CD14-positive monocyte (primary cell): ENCODE results near the gene CNGB1. TPM values are rescaled to one million over a fixed set of nuclear protein-coding genes. Genes with fewer than 3 reads are reported as not detected.

Source experiments
- DNase-seq, 3 donors: peaks; one replicate each; pipeline ENCODE4 v3.0.0-alpha.2; 2011 to 2022
- H2AFZ ChIP-seq: 2 replicates; pipeline ENCODE4 v1.6.0; 2012; ENCODE audit warnings: mild to moderate bottlenecking, low read depth, low read length, inconsistent platforms; ENCODE audit not compliant: insufficient read depth, poor library complexity, severe bottlenecking
- H3K27ac ChIP-seq, 2 donors: 1 replicate in 1 of 2; 2 replicates in 1 of 2; pipeline ENCODE4 v1.5.1; 2012 to 2013; ENCODE audit warnings: low read length in 2 of 2, control low read depth in 1 of 2, inconsistent platforms in 1 of 2, low read depth in 1 of 2, mild to moderate bottlenecking in 1 of 2
- H3K27me3 ChIP-seq, 2 donors: one replicate each; pipeline versions ENCODE4 v1.6.0 to v1.6.1; 2011 to 2013; ENCODE audit warnings: low read length in 2 of 2; ENCODE audit not compliant: control insufficient read depth in 2 of 2, insufficient read depth in 2 of 2
- H3K36me3 ChIP-seq, 2 donors: replicated peaks in 1 of 2; 1 replicate in 1 of 2; 2 replicates in 1 of 2; pipeline versions ENCODE4 v1.5.1 to v1.6.1; 2012 to 2013; ENCODE audit warnings: low read length in 2 of 2, control low read depth in 1 of 2, inconsistent platforms in 1 of 2, mild to moderate bottlenecking in 1 of 2; ENCODE audit not compliant: insufficient read depth in 2 of 2, control insufficient read depth in 1 of 2
- H3K4me1 ChIP-seq, 2 donors: 1 replicate in 1 of 2; 2 replicates in 1 of 2; pipeline versions ENCODE4 v1.5.1 to v1.6.1; 2012 to 2013; ENCODE audit warnings: low read length in 2 of 2, control low read depth in 1 of 2, inconsistent platforms in 1 of 2, mild to moderate bottlenecking in 1 of 2, moderate library complexity in 1 of 2; ENCODE audit not compliant: insufficient read depth in 2 of 2, control insufficient read depth in 1 of 2
- H3K4me2 ChIP-seq: replicated peaks from 2 replicates; pipeline ENCODE3; 2012; ENCODE audit warnings: low read length, moderate library complexity, mild to moderate bottlenecking; ENCODE audit not compliant: poor library complexity, severe bottlenecking; ENCODE audit errors: extremely low read depth
- H3K4me3 ChIP-seq, 3 experiments: fragments of 200-600 bp in 1 of 3; sonication (generic) in 1 of 3; replicated peaks in 1 of 3; 1 replicate in 2 of 3; 2 replicates in 1 of 3; pipeline ENCODE4 v1.5.1; 2011 to 2013; ENCODE audit warnings: low read length in 3 of 3, mild to moderate bottlenecking in 3 of 3, control low read depth in 2 of 3, low read depth in 2 of 3, inconsistent platforms in 1 of 3, moderate library complexity in 1 of 3
- H3K79me2 ChIP-seq: 2 replicates; pipeline ENCODE4 v1.6.0; 2012; ENCODE audit warnings: mild to moderate bottlenecking, control low read depth, inconsistent platforms, low read length, moderate library complexity; ENCODE audit not compliant: insufficient read depth
- H3K9ac ChIP-seq: 2 replicates; pipeline ENCODE4 v1.6.0; 2017; ENCODE audit warnings: low read length, mild to moderate bottlenecking; ENCODE audit not compliant: insufficient read depth, poor library complexity, severe bottlenecking
- H3K9me3 ChIP-seq, 2 donors: replicated peaks in 1 of 2; 1 replicate in 1 of 2; 2 replicates in 1 of 2; pipeline versions ENCODE4 v1.5.1 to v1.6.1; 2012 to 2013; ENCODE audit warnings: low read length in 2 of 2, control low read depth in 1 of 2; ENCODE audit not compliant: control insufficient read depth in 1 of 2, insufficient read depth in 1 of 2
- H4K20me1 ChIP-seq: 2 replicates; pipeline ENCODE4 v1.6.0; 2012; ENCODE audit warnings: mild to moderate bottlenecking, low read length, control low read depth, moderate library complexity; ENCODE audit not compliant: insufficient read depth
- H3K27ac Mint-ChIP-seq, 7 donors: one replicate each; pipeline ENCODE4 v1.8.0; 2020; ENCODE audit warnings: mild to moderate bottlenecking in 7 of 7, mixed read lengths in 7 of 7, moderate library complexity in 6 of 7, inconsistent platforms in 2 of 7
- H3K27me3 Mint-ChIP-seq, 3 donors: one replicate each; pipeline ENCODE4 v1.8.0; 2021 to 2022; ENCODE audit warnings: low read depth in 3 of 3, mild to moderate bottlenecking in 3 of 3, mixed read lengths in 3 of 3, moderate library complexity in 3 of 3, inconsistent platforms in 1 of 3
- H3K36me3 Mint-ChIP-seq, 2 donors: one replicate each; pipeline ENCODE4 v1.8.0; 2020; ENCODE audit warnings: mixed read lengths in 2 of 2, inconsistent platforms in 1 of 2, mild to moderate bottlenecking in 1 of 2
- H3K4me1 Mint-ChIP-seq: one replicate; pipeline ENCODE4 v1.8.0; 2020; ENCODE audit warnings: mild to moderate bottlenecking, mixed read lengths
- H3K4me3 Mint-ChIP-seq, 2 donors: one replicate each; pipeline ENCODE4 v1.8.0; 2020; ENCODE audit warnings: mild to moderate bottlenecking in 2 of 2, mixed read lengths in 2 of 2, moderate library complexity in 1 of 2
- H3K9me3 Mint-ChIP-seq, 7 donors: one replicate each; pipeline ENCODE4 v1.8.0; 2020 to 2022; ENCODE audit warnings: mixed read lengths in 7 of 7, mild to moderate bottlenecking in 6 of 7, moderate library complexity in 6 of 7, inconsistent platforms in 2 of 7
- CTCF ChIP-seq: fragments of 200-600 bp; IDR thresholded peaks from one replicate; pipeline ENCODE4 v1.8.0; 2022; ENCODE audit warnings: antibody characterized with exemption, mild to moderate bottlenecking
- WGBS: methylation state at CpG from one replicate; pipeline ENCODE4 v1.1.5; 2013; ENCODE audit warnings: missing lambda C conversion rate; ENCODE audit not compliant: insufficient coverage; 5-methylcytosine and 5-hydroxymethylcytosine counted together
- intact Hi-C, 2 donors: fragments of 100-400 bp; cut with micrococcal nuclease; formaldehyde crosslinking; loops; one replicate each; pipeline versions ENCODE4 v1.15.0 to v1.15.1; 2023
- polyA plus RNA-seq, 3 donors: library from polyadenylated mRNA; depleted of rRNA in 1 of 3; unstranded in 2 of 3; stranded (reverse) in 1 of 3; fragments of 300-500 nt in 2 of 3; fragments of >200 nt in 1 of 3; fragmentation: Illumina TruSeq in 2 of 3; gene quantifications; 1 replicate in 2 of 3; 2 replicates in 1 of 3; pipeline ENCODE4 v1.2.3, GENCODE V29; 2012 to 2021

CNGB1 gene
- polyA plus RNA-seq, 3 donors: not detected

DNA sequence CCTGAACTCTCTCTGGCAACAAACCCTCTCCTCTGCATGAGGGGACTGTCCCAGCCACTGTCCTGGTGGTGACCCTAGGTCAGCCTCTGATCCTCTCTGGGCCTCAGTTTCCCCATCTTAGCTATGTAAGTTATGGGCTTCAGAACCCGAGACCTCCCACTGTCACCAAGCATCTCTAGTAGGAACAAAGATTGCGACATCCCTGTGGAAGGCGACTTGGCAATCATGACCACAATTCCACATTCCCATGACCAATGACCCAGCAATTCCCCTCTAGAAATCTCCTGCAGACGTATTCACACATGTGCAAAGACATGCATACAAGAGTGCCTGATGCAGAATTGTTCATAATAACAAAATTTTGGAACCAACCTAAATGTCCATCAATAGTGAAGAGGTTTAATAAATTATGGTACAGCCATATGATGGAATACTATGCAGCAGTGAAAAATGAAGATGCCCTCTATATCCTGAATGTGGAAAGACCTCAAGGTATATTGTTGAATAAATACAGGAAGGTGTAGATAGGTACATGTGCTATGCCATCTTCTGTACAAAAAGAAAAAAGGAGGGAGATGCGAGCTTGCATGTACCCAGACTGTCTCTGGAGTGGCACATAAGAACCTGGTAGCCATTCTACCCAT, 21.2 kb downstream of the CNGB1 start:
- Histone ChIP-seq H4K20me1 (no peaks in the 10 kb centered on the region), H3K4me1 (no peaks in the 10 kb centered on the region), H2AFZ (no peak overlapping the region), H3K27me3 (no peaks in the 10 kb centered on the region), H3K79me2 (no peaks in the 10 kb centered on the region), H3K9me3 (no peaks in the 10 kb centered on the region), H3K9ac (no peak overlapping the region), H3K4me3 (no peak overlapping the region), H3K36me3 (no peaks in the 10 kb centered on the region), H3K4me2 (no peak overlapping the region), H3K27ac (no peak overlapping the region)
- H3K4me3 Mint-ChIP-seq: no peak overlapping the region
- H3K4me1 Mint-ChIP-seq: no peaks in the 10 kb centered on the region
- H3K27me3 Mint-ChIP-seq: peaks cover 0 to 4% (median 1%) of the 10 kb centered on the region in 3 donors
- TF ChIP-seq CTCF: no peak
- intact Hi-C loops: no loop called here
- WGBS: 25% methylated on average over 2 of the region's 5 CpGs
- H3K36me3 Mint-ChIP-seq: no peaks in the 10 kb centered on the region
- H3K27ac Mint-ChIP-seq: no peak overlapping the region
- H3K9me3 Mint-ChIP-seq: peaks cover 0 to 6% (median 0%) of the 10 kb centered on the region in 7 donors
- DNase-seq: no peak

- no peaks in the 10 kb centered on the region for H3K9me3 ChIP-seq
- no peak for TF ChIP-seq CTCF
- intact Hi-C loops: no loop called here
- H3K27ac ChIP-seq: no peak overlapping the region
- Mint-ChIP-seq H3K27ac (no peak overlapping the region), H3K9me3 (peaks cover 0 to 6% (median 0%) of the 10 kb centered on the region in 7 donors), H3K4me3 (no peak overlapping the region), H3K4me1 (no peaks in the 10 kb centered on the region), H3K27me3 (peaks cover 0 to 4% (median 1%) of the 10 kb centered on the region in 3 donors), H3K36me3 (no peaks in the 10 kb centered on the region)
- no peaks in the 10 kb centered on the region for H4K20me1 ChIP-seq
- H3K36me3 ChIP-seq: no peaks in the 10 kb centered on the region
- no peaks in the 10 kb centered on the region for H3K4me1 ChIP-seq
- DNase-seq: no peak
- H3K9ac ChIP-seq: no peak overlapping the region
- H3K4me2 ChIP-seq: no peak overlapping the region
- no peaks in the 10 kb centered on the region for H3K79me2 ChIP-seq
- H3K27me3 ChIP-seq: no peaks in the 10 kb centered on the region
- no CpG with 5 or more reads among the region's 2 CpGs for WGBS
- H2AFZ ChIP-seq: no peak overlapping the region
- H3K4me3 ChIP-seq: no peak overlapping the region
Observed at GRCh38 chr16:57949013-57949412, 21.9 kb downstream of the CNGB1 start.
